Stimulated activated CD8-positive, alpha-beta memory T cell treated with anti-CD3 and anti-CD28 coated beads, Interleukin-4, amount 100 ng/mL, for 1 hour (primary cell): ENCODE measurements around the gene EPB41L1.

ENCODE experiments used
- DNase-seq, 2 donors: peaks; one replicate each; pipeline ENCODE4 v3.0.0-alpha.2; 2020; ENCODE audit warnings: low read depth in 2 of 2, low spot score in 1 of 2

Gene EPB41L1

DNA sequence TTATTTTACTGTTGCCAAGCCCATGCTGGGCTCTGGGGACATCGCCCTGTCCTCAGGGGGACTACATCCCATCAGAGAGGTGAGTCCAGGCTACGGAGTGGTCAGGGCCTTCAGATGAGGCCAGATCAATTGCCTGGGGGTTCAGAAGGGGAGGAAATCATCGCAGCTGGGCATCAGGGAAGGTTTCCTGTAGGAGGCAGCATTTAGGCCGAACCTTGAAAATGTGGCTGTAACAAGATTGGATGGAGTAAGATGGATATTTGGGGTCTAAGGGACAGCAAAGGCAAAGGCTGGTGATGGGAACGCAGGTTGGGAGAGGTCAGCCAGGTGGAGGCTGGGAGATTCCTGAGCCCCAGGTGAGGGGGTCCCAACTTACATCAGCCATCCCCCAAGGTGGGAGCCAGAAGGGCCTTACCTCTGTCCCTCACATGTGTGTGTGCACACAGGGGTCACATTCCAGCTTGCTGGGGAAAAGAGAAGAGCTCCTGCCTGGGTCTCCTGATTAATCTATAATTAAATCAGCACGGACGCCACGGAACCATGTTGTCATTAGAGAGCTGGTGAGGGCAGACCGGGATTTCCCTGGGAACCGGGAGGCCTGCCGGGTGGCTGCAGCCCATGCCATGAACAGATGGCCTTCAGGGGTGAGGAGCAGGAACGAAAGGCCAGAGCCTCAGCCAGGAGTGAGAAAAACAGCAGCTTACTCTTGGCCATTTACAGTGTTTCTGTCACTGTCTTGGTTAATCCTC is 121.1 kb downstream of the EPB41L1 start:
- no peak for DNase-seq

DNA sequence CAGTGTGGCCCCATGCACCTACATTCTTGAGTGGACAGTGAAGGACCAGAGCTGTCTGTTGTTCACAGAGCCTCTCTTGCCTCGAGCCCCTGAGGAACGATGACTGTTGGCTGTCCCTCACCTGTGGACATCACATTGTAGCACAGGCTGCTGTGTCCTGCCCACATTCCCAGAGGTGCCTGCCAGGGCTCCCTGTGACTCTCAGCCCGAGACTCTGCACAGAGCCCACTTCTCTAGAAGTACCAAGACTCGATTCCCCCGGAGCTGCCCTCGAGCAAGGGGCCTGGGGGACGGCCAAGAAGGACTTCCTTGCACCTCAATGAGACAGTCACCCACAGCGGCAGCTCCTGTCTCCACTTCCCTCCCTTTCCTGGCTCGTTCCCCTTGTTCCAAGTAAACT is 123.0 kb downstream of the EPB41L1 start:
- no peak for DNase-seq

DNA sequence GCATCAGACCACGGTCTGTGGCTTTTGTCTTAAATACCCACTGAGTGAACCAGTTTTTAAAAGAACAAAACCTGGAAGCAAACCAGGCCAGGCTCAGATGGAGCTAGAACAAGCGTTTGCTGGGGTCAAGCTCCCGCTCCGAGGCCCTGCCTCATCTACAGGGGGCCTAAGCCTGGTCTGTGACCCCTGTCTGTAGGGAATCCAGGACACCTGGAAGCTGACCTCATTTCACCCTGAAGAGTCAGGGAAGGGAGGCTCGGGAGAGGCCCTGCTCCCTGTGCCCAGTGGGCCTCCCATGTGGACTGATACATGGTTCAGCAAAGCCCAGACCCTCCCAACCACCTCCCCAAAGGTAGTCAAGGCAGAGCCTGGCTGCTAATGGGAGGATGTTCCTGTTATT is 124.8 kb downstream of the EPB41L1 start:
- DNase-seq: no peak

DNA sequence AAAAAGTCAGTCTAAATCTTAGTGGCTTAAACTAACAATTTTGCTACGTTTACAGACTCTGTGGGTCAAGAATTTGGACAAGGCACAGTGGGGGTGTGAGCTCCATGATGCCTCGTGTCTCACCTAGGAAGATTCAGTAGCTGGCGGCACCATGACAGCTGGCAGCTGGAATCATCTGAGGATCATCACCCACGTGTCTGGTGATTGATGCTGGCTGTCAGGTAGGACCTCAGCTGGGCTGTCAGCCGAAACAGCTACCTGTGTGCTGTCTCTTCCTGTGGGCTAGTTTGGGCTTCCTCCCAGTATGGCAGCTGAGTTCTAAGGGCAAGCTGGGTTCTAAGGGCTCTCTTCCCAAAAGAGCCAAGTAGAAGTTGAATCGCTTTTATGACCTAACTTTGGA is 125.2 kb downstream of the EPB41L1 start:
- no peak for DNase-seq

DNA sequence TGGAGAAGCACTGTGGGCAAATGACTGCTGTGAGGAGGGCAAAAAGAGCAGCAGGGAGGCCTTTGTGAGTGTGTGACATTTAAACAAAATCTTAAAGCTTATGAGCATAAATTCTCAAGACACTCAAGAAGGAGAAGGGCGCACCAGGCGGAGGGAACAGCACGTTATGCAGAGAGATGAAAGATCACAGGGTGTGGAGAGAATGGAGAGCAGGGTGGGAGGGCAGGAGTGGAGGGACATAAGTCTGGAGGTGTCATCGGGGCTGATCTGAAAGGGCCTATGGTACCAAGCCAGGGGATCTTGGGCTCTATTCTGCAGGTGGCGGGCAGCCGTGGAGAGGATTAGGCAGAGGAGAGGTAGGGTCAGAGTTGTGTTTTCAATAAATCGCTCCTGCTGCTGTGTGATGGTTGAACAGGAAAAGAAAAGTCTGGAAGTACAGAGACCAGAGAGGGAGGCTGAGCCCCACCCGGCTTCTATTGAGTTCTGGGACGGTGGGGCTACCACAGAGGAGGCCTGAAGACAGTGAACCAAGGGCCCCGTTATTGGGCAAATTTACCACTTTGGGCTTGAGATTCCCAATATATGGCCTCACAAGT is 127.3 kb downstream of the EPB41L1 start:
- no peak for DNase-seq
